GM21723 (cell line): ENCODE data around the gene SETDB1.
A peak's percentile ranks its signal among the peaks of the same experiment; 100 is the strongest.

ENCODE experiments used
- ATAC-seq: cut with Tn5 transposase; IDR thresholded peaks from one replicate; pipeline ENCODE4 v1.9.1; 2021; ENCODE audit warnings: mild to moderate bottlenecking, moderate library complexity; ENCODE audit not compliant: unreplicated experiment

Gene SETDB1

DNA sequence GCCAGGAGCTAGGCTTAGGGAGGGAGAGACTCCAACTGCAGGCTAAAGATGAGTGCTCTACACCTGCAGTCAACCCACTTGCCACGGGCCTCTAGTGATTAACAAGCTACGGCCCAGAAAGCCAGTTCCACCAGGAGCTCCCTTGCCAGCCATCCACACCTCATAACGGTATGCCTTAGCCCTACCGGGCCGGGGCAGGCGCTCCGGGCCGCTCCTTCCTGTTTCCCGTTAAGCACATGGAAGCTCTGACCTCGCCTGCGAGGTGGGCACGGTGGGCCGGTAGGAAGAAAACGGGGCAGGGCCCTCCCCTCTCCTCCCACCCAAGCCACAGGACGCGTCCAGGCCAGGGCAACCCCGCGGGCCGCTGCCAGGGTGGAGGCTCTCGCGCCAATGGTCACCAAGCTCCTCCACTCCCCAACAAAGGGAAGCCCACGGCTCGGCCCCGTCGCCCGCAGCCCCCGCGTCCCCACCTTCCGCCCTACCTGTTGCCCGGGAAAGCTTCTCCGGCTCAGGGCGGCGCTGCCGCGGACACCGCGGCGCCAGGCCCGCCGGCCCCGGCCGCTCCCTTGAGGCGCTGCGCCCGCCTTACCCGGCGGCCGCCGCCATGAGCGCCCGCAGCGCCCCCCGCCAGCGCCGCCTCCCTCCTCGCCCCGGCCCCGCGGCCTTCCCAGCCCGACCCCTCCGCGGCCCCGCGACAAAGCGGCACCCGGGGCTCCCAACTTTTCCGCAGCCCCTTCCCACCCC is 47.8 kb downstream of the SETDB1 start:
- peak; percentile 50 for ATAC-seq

DNA sequence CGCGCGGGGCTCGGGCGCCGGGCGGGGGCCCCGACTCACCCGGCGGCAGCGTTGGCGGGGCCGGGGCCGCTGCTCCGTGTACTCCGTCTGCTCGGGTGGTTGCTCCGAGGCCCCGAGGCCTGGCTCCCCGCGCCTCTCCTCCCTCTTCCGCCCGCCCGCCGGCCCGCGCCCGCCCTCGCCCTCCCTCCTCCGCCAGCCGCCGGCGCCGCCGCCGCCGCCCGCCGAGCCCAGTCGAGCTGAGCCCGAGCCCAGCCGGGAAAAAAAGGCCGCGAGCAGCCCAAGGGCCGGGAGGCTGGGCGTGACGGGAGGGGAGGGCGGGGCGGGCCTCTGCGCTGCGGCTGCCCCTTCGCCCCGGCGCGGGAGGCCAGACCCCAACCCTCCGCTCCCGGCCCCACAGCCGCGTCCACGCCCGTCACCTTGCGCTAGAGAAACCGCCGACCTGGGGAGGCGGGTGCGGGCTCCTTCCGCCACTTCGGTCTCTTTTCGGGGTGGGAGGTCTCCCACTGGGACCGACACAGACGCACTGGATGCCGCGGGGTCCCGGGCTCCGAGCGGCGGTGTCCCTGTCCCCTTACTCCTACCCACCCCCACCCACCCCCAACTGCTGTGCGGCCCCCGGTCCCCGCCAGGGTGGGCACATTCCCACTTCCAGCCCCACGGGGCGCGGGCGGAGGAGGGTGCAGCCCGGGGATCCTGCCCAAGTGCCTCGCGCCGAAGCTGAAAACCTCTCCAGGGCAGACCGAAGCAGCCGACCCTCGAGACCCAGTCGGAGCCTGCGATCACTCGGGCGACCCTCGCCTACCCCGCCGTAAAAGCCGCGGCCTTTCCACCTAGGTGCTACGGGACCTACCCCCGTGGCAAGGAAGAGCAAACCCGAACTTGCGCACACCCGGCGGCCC is 48.7 kb downstream of the SETDB1 start, which contains the start of gene CERS2:
Gene CERS2, minus strand, starts transcription at position 256 of the 899 bp plus-strand sequence. CDS start 5,745 bp downstream, outside the sequence.
- ATAC-seq, result peak; percentile 55

DNA sequence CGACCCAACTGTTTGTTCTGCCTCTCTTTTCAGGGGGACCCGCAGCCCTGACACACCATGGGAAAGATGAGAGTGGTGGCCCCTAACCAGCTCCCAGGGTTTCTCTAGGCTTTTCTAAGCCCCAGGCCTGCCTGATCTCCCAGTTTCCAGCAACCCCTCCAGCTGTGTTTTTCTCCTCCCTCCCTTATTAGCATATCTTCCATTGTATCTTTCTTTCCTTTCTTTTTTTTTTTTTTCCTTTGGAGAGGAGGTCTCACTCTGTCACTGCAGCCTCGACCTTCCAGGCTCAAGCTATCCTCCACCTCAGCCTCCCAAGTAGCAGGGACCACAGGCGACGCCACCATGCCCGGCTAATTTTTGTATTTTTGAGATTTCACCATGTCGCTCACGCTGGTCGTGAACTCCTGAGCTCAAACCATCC is 50.2 kb downstream of the SETDB1 start:
- no peak for ATAC-seq

DNA sequence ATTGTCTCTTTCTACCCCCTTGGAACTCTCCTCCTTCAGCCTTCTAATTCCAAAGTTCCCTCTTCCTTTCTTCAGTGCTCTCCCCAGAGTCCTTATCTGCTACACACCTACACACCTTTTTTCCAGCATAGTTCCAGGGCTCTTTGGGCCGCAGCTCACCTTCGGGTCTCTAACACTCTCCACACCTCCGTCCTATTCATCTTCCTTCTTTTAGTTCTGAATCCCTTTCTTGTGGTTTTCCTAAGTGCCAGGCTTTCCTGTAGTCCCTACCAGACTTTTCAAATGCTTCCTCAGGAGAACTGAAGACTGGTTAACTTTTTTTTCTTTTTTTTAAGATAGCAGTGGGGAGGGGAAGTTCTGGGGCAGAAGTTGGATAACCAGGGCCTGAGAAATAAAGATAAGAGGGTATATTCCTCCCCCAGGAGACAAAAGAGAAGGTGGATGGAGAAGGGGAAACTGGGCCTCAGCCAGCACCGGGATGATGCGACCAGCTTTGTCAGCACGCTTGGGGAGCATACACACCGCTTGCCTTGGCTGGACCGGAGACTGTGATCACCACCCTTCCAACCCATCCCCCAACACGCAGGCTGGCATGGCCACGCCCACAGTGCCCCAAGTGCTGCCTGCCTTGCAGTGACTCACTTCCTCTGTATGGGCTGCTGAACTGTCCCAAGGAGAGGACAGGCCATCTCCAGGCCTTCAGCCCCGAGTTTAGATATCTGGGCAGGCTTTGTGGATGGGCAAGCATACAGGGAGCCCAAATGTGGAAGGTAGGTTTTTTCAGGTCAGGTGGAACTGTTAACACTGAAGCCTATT is 50.9 kb downstream of the SETDB1 start:
- ATAC-seq, result no peak

DNA sequence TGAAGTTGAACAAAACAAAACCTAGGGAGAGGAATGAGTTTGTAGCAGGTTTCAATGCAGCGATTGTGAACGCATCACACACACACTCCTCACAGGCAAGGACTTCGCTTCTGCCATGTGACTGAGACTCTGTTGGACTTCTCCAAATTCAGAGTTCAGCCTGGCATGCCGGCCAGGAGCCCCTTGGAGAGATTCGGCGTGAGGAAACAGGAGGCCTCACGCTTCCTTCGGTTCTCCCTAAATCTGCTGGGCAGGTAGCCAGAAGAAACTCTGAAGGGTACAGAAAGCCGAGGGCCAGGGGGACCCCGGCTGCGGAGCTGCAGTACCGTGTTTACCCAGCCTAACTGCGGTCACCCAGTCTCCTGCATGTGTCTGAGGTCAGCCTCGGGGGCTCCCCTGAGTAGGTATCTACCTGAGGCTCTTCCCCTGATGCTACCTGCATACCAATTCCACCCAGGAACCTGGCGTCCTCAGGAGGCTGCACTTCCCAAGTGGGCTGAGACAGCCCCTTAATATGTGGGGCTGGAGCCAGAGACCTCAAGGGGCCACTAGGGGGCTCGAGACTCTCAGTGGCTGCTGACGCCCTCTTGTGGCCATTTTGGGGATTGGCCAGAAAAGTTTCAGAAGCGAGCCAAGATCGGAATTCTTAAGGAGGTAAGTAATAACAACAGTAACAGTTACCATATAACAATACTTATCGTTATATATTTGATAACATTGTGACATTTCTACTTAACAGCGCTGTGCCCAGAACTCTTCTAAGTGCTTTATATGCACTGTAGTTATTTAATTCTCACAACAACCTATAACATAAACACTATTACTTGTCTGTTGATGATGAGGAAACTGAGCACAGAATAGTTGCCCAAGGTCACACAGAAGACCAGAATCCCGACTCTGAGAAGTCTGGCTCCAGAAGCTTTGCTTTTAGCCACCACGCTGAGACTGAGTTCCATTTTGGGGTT is 53.2 kb downstream of the SETDB1 start:
- peak; percentile 52 for ATAC-seq

DNA sequence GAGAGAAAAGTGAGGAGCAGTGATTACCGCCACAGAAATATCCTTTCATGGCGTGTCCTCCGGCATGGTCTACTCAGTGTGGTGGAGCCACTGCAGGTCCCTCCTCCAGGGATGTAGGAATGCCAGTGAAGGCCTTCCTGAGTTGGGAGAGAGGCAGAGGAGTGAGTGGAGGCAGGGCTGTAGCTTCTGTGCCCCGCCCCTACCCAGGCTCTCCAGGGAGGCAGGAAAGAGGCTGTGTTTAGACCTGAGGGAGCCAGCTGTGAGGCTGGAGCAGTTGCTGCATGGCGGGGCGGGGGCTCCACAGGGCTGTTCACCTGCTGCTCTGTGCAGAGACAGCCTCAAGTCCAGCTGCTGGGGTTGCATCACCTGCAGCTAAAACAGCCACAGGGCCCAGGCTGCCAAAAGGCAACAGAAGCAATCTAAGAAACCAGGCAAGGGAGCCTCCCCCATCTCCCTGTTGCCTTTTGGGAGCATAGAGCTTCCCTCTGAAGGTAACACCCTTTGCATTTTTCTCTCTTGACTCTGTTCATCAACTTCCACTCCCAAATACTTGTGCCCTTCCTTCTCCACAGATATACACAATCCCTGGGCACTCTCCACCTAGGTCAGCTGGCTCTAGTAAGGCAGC is 55.1 kb downstream of the SETDB1 start:
- ATAC-seq, result no peak

DNA sequence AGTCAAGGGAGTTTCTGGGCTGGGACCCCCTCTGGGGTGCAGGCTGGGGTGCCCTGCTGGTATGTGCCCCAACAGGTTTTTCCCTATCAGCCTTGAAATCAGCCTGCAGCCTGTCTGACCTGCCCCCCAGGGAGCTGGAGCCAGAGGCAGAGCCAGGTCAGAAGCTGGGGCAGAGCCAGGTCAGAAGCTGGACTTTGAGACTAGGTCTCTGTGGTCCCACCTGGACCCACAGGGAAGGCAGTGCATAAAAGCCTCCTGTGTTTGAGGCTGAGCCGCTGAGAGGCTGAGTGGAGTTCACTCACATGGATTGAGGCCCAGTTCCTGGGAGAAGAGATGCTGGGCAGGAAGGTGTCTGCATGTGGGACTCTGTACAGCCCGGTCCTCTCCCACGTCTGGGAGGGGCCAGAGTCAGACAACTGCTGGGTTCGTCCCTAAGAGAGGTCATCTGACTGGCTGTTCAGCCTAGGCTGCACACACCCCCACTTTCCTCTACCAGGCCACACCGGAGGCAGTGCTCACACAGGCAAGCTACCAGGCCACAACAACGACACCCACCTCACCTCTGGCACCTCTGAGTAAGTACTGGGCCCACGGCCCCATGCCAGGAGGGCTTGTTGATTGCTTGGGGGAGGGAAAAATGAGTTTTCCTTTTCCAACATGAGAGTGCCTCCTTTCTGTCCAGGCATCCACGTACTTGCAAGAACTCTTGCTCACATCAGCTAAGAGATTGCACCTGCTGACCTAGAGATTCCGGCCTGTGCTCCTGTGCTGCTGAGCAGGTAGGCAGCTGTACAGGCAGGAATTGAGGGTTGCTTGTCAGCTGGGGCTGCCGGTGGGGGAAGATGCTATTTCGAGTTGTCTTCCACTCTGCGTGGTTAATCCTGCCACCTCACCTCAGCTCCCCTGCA is 55.9 kb downstream of the SETDB1 start, which contains the start of gene ANXA9:
Gene ANXA9, plus strand, starts transcription at position 488 of the 908 bp plus-strand sequence. CDS start 814 bp downstream, outside the sequence.
- no peak for ATAC-seq

DNA sequence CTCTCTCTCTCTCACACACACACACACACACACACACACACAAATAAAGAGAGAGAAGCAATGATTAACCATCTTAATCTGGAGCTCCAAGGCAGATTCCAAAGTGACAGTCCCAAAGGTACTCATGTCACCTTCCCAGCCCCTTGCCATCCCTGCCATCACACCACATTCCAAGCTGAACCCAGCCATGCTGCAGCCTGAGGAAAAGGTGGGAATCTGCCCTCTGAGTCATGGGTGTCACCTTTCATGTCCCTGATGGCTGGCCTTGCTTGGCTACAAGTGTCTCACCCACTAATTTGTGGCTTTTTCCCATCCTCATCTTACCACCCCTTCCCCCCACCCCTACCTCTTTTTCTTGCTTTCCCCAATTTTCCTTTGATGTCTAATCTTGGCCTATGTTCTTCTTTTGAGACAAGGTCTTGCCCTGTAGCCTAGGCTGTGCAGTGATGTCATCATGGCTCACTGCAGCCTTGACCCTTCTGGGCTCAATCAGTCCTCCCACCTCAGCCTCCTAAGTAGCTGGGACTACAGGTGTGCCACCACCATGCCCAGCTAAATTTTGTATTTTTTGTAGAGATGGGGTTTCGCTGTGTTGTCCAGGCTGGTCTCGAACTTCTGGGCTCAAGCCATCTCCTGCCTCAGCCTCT is 59.1 kb downstream of the SETDB1 start:
- no peak for ATAC-seq

DNA sequence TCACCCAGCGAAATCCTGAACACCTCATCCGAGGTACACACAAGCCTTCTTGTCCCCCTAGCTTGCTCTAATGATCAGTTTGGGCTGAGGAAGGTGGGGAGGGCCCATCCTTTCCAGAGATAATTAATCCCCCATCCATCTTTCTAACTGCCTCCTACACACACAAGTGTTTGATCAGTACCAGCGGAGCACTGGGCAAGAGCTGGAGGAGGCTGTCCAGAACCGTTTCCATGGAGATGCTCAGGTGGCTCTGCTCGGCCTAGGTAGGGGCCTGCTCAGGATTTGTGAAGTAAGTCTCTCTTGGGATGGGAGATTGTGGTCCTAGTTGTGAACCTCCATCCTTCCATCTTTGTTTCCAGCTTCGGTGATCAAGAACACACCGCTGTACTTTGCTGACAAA is 61.8 kb downstream of the SETDB1 start:
- no peak for ATAC-seq

DNA sequence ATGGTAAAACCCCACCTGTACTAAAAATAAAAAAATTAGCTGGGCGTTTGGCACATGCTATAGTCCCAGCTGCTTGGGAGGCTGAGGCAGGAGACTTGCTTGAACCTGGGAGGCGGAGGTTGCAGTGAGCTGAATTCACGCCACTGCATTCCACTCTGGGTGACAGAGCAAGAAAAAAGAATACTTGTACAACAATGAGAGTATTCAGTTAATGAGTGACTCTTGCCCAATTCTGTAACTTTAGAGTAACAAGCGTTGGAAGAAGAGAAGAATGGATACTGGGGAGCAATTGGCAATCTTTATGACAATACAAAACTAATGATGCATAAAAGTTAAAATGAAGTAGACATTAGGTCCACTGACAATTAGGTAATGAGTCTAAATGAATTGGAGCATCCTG is 66.5 kb downstream of the SETDB1 start:
- no peak for ATAC-seq

DNA sequence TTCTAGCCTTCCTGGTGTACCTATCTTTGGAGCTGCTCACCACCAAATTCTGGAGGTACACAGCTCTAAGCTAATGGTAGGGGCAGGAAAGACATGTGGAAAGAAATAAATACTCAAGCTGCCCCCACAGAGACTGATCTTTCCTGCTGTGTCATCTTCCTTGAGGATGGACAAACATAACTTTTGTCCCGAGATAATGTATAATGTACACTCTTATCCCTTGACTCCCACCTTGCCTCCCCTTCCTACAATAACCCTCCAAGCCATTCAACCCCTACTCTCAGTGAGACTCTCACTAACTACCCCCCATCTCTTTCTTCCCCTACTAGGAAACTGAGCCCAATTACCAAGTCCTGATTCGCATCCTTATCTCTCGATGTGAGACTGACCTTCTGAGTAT is 68.1 kb downstream of the SETDB1 start:
- ATAC-seq, result no peak

DNA sequence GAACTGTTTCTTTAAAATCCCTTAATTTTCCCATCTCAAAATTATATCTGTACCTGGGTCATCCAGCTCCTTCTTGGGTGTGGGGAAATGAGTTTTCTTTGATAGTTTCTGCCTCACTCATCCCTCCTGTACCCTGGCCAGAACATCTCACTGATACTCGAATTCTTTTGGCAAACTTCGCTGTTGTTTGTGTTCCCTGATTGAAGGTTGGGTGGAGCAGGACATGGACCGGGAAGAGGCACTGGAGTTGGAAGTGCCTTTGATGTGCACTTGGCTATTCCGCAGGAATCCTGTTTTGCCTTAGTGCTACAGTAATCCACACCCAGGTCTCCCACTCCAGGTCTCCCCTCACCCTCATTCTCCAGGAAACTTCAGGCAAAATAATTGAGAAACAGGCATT is 69.3 kb downstream of the SETDB1 start:
- ATAC-seq, result no peak

DNA sequence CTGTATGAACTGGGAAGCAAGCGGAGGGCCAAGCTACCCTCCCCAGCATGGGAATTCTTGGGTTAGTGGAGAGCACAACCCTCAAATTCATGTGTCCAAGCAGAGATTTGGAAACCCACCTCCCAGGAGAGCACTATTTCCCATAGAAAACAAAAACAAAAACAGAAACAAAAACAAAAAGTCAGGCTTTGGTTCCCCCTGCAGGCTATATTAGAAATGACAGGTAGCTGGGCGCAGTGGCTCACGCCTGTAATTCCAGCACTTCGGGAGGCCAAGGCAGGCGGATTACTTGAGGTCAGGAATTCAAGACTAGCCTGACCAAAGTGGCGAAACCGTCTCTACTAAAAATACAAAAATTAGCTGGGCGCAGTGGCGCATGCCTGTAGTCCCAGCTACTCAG is 69.7 kb downstream of the SETDB1 start:
- no peak for ATAC-seq

DNA sequence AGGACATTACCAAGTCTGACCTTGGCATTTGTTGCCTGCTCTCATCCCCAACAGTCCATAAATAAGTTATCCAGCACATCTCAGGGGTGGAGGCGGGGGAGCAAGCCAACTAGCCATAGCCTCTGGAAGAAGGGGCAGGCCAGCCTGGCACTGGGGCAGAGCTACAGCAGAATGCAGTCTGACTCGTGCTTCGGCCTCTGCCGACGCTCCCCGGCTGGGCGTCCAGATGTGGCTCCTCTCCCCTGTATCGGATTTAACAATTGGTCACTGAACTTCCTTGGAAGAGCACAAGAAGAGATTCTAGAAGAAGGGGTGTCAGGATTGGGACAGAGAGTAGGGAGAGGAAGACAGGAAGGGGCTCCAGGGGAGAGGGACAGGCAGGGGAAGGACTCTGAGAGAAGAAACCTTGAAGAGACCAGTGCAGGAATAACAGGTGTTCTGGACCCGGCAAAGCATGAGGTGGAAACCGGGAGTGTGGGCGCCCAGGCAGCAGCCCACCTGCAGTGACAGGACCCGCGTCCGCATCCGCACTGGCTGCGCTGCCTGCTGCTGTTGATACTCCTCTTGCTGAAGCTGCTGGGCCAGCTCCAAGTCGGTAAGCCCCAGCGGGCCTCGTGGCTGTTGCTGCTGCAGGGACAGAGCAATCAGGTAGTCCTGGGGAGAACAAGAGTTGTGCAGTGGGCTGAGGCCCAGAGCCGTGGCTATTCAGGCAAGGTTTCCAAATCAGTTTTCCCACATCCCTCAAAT is 71.1 kb downstream of the SETDB1 start:
- ATAC-seq, result no peak

DNA sequence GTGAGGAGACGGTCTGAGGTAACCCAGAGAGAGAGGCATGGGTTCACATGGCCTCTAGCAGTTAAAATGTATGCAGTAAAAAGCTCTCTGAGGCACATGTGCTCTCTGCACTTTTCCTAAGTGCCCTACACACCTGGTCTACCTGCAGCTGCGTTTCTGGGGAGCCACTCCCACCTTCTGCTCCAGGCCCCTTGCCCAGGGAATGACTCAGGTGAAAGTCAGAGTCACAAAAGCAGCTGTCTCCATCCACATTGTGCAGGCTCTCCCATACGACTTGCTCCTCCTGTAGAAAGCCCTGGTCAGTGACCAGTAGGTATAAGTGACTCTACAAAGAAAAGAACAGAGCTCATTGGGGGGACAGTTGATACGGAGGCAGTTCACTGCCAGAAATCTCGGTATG is 71.8 kb downstream of the SETDB1 start:
- ATAC-seq, result no peak

DNA sequence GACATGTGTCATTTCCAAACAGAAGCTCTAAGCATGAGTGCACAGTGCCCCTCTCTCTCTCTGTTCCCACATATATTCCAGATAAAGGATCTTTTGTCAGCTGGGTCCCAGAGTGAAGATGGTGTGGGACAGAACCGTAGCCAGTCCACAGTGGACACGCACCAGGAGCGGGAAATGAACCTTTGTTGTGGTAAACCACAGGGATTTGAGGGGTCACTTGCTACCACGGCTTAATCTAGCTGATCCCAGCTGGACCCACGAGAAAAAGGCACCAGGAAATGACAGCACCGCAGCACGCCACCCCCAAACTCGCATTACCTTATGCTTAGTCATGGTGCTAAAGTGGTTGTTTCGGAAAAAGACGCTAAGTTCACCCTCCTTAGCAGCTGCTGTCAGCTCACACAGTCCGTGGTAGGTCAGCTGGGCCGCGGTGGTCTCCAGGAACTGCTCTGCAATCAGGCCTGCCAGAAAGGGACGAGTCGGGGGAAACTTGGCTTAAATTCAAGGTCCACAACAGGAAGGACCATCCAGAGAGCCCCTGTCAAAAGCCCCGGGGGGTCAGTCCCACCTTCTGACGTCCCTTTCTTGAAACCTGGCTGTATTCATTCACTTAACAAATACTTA is 73.0 kb downstream of the SETDB1 start:
- ATAC-seq, result no peak

DNA sequence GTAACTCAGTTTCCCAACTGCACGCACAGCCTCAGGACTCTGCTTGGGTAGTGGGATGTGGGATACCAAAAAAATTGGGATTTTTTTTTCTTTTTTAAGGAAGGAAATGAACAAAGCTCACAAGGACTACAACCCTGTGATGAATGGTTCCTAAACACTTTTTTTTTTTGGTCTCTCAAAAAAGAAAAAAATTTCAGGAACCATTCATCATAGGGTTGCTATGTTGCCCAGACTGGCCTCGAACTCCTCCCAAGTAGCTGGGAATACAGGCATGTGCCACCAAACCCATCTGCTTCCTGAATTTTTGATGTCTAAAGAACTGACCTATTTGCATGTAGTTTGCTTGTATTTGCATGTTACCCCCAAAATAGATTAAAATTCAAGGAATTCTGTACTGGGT is 73.8 kb downstream of the SETDB1 start:
- ATAC-seq, result no peak
